Ammon's horn (tissue), 1 donor: ENCODE data around the gene TIAM2.
A peak's percentile ranks its signal among the peaks of the same experiment; 100 is the strongest.

Source experiments
- DNase-seq: peaks from one replicate; pipeline ENCODE4 v3.0.0-alpha.2; 2016; ENCODE audit warnings: low spot score

Gene TIAM2

GRCh38 chr6:155026022-155026705, 31.0 kb downstream of the TIAM2 start:
- no peak for DNase-seq

- no peak for DNase-seq
Observed at GRCh38 chr6:155026706-155027045, 31.6 kb downstream of the TIAM2 start.

DNA sequence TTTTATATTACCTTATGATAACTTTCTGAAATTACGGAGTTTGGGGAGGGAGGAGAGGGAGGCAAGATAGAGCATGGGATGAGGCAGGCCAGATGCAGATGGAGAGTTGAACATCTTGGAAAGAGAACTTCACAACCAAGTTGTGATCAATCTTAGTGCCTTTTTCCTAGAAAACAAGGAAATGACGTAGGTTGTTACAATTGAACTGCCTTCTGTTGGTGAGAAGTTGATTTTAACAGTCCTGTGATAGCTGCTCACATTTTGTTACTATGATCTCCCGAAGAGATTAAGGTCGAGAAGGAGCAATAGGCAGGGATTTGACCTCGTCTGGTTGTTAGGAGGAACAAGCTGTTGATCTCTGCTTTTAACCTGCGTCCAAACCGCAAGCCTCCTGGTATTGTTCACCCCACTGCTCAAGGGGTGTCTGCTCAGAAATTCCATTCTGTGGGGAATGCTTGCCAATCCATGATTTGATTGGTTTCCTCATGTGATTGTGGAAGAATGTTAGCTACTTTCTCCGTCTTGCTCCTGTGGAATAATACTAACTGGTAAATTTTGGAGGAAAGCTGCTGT, 35.1 kb downstream of the TIAM2 start:
- DNase-seq: no peak

DNA sequence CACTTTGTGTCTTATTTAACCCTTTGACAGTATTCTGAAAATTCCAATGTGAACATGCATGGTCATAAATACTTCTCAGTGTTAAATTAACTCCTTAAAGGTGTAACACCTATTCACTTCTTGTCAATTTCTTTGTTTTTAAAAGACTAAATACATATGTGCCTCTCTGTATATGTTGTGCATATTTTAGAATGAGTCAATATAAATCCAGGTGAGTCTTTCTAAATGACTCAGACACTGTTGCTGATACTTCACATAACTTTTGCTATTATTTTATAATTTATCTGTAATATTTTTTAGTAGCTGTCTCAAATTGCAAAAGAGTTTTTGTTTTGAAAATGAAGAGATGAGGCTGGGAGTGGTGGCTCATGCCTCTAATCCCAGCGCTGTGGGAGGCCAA, 36.0 kb downstream of the TIAM2 start:
- DNase-seq: no peak

DNA sequence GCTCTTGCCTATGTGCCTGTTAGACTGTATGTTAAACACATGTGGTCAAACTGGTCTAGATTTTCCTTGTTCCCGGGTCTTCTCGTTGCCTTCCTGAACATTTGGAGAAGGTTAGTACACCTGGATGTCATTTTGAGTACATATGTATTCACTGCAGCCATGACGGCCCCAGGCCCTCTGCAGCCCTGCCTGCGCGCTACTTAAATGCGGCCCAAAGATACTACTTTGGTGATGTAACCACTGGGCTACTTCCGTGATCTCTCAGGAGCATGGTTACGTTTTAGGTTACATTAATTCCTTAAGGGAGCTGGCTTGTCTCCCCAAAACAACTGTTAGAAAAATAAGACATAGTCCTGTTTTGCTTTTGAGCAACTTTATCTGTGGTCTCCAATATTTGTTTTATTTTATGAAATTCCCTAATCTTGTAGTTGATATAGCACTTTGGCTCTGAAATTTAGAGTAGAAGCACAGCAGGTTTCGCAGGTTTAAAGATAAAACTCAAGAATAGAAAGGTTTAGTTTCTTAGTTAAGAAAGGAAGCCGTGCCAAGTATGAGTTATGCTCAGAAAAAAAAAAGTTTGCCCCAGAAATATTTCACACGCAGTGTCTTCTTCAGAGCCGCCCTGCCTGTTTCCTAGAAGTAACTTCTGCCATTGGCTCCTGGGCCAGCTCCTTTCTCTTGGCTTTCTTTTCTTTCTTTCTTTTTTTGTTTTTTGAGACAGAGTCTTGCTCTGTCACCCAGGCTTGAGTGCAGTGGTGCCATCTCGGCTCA, 38.1 kb downstream of the TIAM2 start:
- DNase-seq: no peak

- DNase-seq: no peak
Observed at GRCh38 chr6:155036907-155037306, 41.8 kb downstream of the TIAM2 start.

DNA sequence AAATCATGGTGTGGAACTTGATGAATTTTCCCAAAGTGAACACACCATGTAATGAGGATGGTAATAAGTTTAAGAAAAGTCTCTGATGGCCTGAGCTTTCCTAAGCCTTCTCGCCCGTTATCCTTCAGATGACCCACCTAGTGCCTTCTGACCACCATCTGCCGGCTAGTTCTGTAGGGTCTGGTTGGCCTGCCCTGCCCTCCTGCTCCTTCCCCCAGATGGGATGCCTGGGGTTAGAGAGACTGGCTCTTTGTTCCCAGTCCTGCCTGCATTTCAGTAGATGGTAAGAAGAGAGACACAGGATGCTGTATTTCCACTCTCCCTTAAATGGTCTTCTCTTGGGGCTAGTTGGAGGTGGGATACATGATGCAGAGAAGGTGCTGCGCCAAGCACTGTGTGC, 43.0 kb downstream of the TIAM2 start:
- DNase-seq: no peak

GRCh38 chr6:155038527-155038926, 43.4 kb downstream of the TIAM2 start:
- DNase-seq: no peak

- no peak for DNase-seq
Observed at GRCh38 chr6:155039618-155040017, 44.5 kb downstream of the TIAM2 start.

- DNase-seq: no peak
Observed at GRCh38 chr6:155040154-155040553, 45.0 kb downstream of the TIAM2 start.

- peak; percentile 17 for DNase-seq
Observed at GRCh38 chr6:155040901-155041650, 46.0 kb downstream of the TIAM2 start.

DNA sequence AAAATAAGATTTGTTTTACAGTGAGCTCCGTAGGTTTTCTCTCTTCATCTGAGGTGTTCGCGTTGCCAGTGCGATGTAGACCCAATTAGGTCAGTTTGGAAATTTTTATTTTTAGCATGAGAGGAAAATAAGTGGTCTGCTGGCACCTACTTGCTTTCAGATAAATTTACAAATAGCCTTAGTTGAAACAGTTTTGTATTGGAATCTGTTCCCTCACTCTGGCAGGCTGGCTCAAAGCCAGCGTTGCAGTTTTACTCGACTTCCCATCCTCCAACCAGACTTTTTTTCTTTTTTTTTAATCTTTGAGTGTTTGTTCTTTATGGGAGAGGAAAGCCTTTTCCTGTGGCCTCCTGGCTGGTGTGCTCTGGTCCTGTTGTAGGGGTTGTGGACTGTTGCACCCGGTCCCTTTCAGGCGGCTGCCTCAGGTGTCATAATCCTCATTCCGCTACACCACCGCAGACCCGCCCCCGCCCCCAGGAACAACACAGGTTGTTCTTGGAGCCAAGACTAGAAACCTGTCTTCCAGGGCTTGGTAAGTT, 46.7 kb downstream of the TIAM2 start:
- DNase-seq: peak; percentile 9

- no peak for DNase-seq
Observed at GRCh38 chr6:155042983-155043382, 47.9 kb downstream of the TIAM2 start.

GRCh38 chr6:155045561-155046404, 50.7 kb downstream of the TIAM2 start:
- DNase-seq: no peak

- DNase-seq: no peak
Observed at GRCh38 chr6:155047523-155047922, 52.4 kb downstream of the TIAM2 start.

DNA sequence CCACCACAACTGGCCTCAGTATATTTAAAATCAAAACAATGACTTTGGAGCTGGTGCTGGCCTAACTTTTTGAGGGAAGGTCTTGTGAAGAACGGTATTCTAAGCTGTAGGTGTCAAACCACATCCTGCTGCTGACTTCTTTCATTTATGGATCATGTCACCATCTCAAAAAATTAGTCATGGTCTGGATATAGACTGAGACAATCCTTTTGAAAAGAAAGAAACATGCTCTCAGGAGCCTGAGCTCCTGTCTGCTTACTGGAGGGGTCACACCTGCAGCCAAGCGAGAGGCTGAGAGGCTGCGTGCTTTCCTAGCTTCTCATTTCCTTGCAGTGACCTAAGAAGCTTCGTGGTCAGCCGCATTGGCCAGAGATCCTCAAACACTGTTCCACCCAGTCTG, 55.2 kb downstream of the TIAM2 start:
- DNase-seq: no peak

DNA sequence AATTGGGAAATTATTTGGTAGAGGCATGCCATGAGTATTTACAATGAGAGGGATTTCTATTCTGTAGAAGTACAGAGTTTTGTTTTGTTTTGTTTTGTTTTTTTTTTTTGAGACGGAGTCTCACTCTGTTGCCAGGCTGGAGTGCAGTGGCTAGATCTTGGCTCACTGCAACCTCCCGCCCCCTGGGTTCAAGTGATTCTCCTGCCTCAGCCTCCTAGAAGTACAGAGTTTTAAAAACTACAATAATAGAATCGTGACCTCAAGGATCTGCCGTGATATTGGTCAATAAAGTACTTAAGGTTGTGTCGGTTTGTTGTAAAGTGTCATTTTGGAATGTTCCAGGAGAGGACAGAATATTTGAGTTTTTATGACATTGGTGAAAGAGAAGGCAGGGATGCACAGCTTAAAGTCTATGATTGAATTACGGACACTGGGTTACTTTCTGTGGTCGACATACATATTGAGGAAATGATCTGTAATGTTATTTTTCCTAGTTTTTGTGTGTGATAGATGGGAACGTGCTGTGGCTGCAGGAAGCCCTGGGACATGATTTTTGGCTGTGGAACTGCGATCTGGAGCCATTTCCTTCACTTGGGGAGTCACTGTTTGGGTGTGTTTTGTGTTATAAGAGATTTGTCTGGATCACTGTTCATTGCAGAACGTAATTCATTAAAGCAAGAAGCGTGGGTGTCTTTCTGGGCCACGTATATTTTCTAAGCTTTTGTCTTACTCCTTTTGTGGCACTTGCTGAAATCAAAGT, 59.6 kb downstream of the TIAM2 start:
- DNase-seq: no peak

DNA sequence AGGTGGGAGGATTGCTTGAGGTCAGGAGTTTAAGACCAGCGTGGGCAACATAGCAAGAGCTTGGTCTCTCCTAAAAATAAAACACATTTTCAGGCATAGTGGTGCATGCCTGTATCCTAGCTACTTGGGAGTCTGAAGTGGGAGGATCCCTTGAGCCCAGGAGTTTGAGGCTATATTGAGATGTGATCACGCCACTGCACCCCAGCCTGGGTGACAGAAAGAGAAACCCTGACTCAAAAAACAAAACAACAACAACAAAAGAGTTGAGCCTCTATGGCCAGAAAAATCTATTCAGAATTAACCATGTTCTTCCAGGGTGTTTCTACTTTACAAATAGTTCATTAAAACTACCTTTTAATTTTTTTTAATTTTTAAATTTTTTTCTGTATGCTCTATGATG, 60.6 kb downstream of the TIAM2 start:
- no peak for DNase-seq

DNA sequence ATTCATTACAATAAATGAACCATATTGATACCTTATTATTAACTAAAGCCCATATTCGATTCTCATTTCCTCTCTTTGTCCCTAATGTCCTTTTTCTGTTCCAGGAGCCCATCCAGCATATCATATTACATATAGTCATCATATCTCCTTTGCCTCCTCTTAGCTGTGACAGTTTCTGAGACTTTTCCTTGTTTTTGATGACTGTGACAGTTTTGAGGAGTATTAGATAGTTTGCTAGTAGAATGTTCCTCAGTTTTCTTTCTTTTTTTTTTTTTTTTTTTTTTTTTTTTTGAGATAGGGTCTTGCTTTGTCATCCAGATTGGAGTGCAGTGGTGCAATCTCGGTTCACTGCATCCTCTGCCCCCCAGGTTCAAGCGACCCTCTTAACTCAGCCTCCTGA, 61.6 kb downstream of the TIAM2 start:
- no peak for DNase-seq

DNA sequence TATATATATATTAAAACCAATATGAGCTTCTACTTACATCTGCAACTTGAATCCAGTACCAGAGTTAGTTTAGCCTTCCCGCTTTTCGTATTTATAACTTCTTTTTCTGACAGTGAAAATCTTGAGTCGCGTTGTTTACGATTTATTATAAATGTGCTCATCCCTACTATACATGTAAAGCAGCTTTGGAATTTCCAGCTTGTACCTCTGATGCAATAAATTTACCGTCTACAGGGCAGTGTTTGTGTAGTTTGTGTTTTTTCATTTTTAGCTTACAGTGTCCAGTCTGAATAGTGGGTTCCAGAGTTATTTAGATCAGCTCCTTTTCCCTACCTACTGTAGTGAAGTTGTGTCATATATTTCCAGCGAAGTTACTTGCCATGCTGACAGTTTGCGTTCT, 66.3 kb downstream of the TIAM2 start:
- no peak for DNase-seq

GRCh38 chr6:155062866-155063341, 67.8 kb downstream of the TIAM2 start:
- DNase-seq: no peak
